Caco-2 (cell line): ENCODE results near the gene TPM1. TPM values are rescaled to one million over a fixed set of nuclear protein-coding genes. Genes with fewer than 3 reads are reported as not detected.

Experiments used
- BruUV-seq: library from RNA; stranded (reverse); fragments of 400-500 nt; replicated peaks from 2 replicates; lab custom pipeline; 2021; lab: Mats Ljungman, UMichigan
- CTCF ChIA-PET: fragments of 300-600 bp; sonication (Branson Sonifier 250); formaldehyde crosslinking; loops from one replicate; lab custom pipeline; 2022; ENCODE audit warnings: antibody characterized with exemption; lab: Charles Lee
- POLR2A ChIA-PET: fragments of 300-600 bp; sonication (Branson Sonifier 250); formaldehyde crosslinking; loops from one replicate; lab custom pipeline; 2022; ENCODE audit warnings: antibody characterized with exemption; lab: Charles Lee
- DNase-seq, 2 experiments: peaks; one replicate each; pipeline versions ENCODE4 v3.0.0 to v3.0.0-alpha.2; 2020 to 2022
- H3K27me3 ChIP-seq: replicated peaks from 2 replicates; pipeline ENCODE4 v1.6.0; 2011; ENCODE audit warnings: low read length; ENCODE audit not compliant: control insufficient read depth, insufficient read depth
- H3K36me3 ChIP-seq: 2 replicates; pipeline ENCODE4 v1.5.1; 2011; ENCODE audit warnings: low read length; ENCODE audit not compliant: control insufficient read depth, insufficient read depth
- H3K4me1 ChIP-seq: fragments of 250-450 bp; sonication (Bioruptor Pico); 2 replicates; pipeline ENCODE4 v1.5.1; 2020; ENCODE audit warnings: mild to moderate bottlenecking
- H3K4me3 ChIP-seq: 2 replicates; pipeline ENCODE4 v1.5.1; 2011; ENCODE audit warnings: low read depth, mild to moderate bottlenecking, control low read depth, low read length
- H3K9me3 ChIP-seq: fragments of 250-450 bp; sonication (Bioruptor Pico); 2 replicates; pipeline ENCODE4 v1.5.1; 2020; ENCODE audit warnings: mild to moderate bottlenecking, moderate library complexity
- H3K27ac Mint-ChIP-seq: one replicate; pipeline ENCODE4 v1.8.0; 2022; ENCODE audit warnings: mixed read lengths; ENCODE audit not compliant: unreplicated experiment
- H3K27me3 Mint-ChIP-seq: one replicate; pipeline ENCODE4 v1.8.0; 2022; ENCODE audit warnings: mixed read lengths; ENCODE audit not compliant: insufficient read depth, unreplicated experiment
- H3K36me3 Mint-ChIP-seq: one replicate; pipeline ENCODE4 v1.8.0; 2022; ENCODE audit warnings: mild to moderate bottlenecking, mixed read lengths; ENCODE audit not compliant: insufficient read depth, unreplicated experiment
- H3K4me1 Mint-ChIP-seq: one replicate; pipeline ENCODE4 v1.8.0; 2022; ENCODE audit warnings: low read depth, mixed read lengths; ENCODE audit not compliant: unreplicated experiment
- H3K4me3 Mint-ChIP-seq: one replicate; pipeline ENCODE4 v1.8.0; 2022; ENCODE audit warnings: mild to moderate bottlenecking, moderate library complexity, mixed read lengths; ENCODE audit not compliant: unreplicated experiment
- H3K9me3 Mint-ChIP-seq: one replicate; pipeline ENCODE4 v1.8.0; 2022; ENCODE audit warnings: mixed read lengths; ENCODE audit not compliant: unreplicated experiment
- intact Hi-C: fragments of 100-400 bp; cut with micrococcal nuclease; formaldehyde crosslinking; loops from one replicate; pipeline ENCODE4 v1.10.0; 2022; ENCODE audit not compliant: unreplicated experiment
- total RNA-seq: library from RNA; stranded (reverse); gene quantifications from 2 replicates; pipeline ENCODE4 v1.2.3, GENCODE V29; 2022
- TF ChIP-seq, protein P1 (sequence below), 2 experiments: fragments of 200-600 bp in 1 of 2; IDR thresholded peaks; 1 replicate in 1 of 2; 2 replicates in 1 of 2; pipeline versions ENCODE4 v1.5.1 to v1.8.0; 2011 to 2022; ENCODE audit warnings: antibody characterized with exemption in 1 of 2, control low read depth in 1 of 2, inconsistent platforms in 1 of 2, low read depth in 1 of 2, low read length in 1 of 2, mild to moderate bottlenecking in 1 of 2, moderate library complexity in 1 of 2; ENCODE audit not compliant: insufficient read depth in 1 of 2, severe bottlenecking in 1 of 2, unreplicated experiment in 1 of 2

The TPM1 gene
- total RNA-seq, 1 experiment from 2014 or later: 193 TPM

GRCh38 chr15:63086271-63086670 is 43.7 kb downstream of the TPM1 start:
- H3K4me1 Mint-ChIP-seq: peaks cover 26% of the 10 kb centered on the region
- peaks cover 5% of the 10 kb centered on the region for H3K36me3 Mint-ChIP-seq
- CTCF ChIA-PET: interaction anchor here (2.7 kb wide), 1 partner anchor 38 kb away, joined by 7 read pairs; no protein-coding TSS in a partner anchor

GRCh38 chr15:63086947-63087346 is 44.4 kb downstream of the TPM1 start:
- H3K4me1 ChIP-seq: peaks cover 15% of the 10 kb centered on the region
- H3K36me3 ChIP-seq: no peaks in the 10 kb centered on the region
- Mint-ChIP-seq H3K4me3 (no peak overlapping the region), H3K4me1 (peaks cover 20% of the 10 kb centered on the region), H3K27ac (no peak overlapping the region), H3K9me3 (no peaks in the 10 kb centered on the region), H3K36me3 (peaks cover 5% of the 10 kb centered on the region), H3K27me3 (no peaks in the 10 kb centered on the region)
- DNase-seq: no peak
- no peaks in the 10 kb centered on the region for H3K9me3 ChIP-seq
- intact Hi-C loops: no loop called here
- H3K4me3 ChIP-seq: no peak overlapping the region
- CTCF ChIA-PET: interaction anchor here (2.7 kb wide), 1 partner anchor 39 kb away, joined by 7 read pairs; no protein-coding TSS in a partner anchor
- POLR2A ChIA-PET: no interaction called here
- TF ChIP-seq, protein P1, sequence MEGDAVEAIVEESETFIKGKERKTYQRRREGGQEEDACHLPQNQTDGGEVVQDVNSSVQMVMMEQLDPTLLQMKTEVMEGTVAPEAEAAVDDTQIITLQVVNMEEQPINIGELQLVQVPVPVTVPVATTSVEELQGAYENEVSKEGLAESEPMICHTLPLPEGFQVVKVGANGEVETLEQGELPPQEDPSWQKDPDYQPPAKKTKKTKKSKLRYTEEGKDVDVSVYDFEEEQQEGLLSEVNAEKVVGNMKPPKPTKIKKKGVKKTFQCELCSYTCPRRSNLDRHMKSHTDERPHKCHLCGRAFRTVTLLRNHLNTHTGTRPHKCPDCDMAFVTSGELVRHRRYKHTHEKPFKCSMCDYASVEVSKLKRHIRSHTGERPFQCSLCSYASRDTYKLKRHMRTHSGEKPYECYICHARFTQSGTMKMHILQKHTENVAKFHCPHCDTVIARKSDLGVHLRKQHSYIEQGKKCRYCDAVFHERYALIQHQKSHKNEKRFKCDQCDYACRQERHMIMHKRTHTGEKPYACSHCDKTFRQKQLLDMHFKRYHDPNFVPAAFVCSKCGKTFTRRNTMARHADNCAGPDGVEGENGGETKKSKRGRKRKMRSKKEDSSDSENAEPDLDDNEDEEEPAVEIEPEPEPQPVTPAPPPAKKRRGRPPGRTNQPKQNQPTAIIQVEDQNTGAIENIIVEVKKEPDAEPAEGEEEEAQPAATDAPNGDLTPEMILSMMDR (IDR thresholded peaks at IDR 0.05; ENCODE audit: insufficient read depth in 1 of 2, low read depth in 1 of 2, low read length in 1 of 2, severe bottlenecking in 1 of 2, unreplicated experiment in 1 of 2): no peak
- BruUV-seq: no TSS peak
- no peaks in the 10 kb centered on the region for H3K27me3 ChIP-seq

More at GRCh38 chr15:63086271-63086670, 43.7 kb downstream of the TPM1 start:
- DNase-seq: no peak
- POLR2A ChIA-PET: no interaction called here
- no peak overlapping the region for H3K4me3 ChIP-seq
- no peaks in the 10 kb centered on the region for H3K27me3 Mint-ChIP-seq
- H3K4me1 ChIP-seq: peaks cover 21% of the 10 kb centered on the region
- intact Hi-C loops: no loop called here
- H3K27ac Mint-ChIP-seq: no peak overlapping the region
- H3K36me3 ChIP-seq: no peaks in the 10 kb centered on the region
- no peaks in the 10 kb centered on the region for H3K27me3 ChIP-seq
- H3K9me3 Mint-ChIP-seq: no peaks in the 10 kb centered on the region
- no TSS peak for BruUV-seq
- H3K4me3 Mint-ChIP-seq: no peak overlapping the region
- TF ChIP-seq, protein P1 (IDR thresholded peaks at IDR 0.05; ENCODE audit: insufficient read depth in 1 of 2, low read depth in 1 of 2, low read length in 1 of 2, severe bottlenecking in 1 of 2, unreplicated experiment in 1 of 2): no peak
- H3K9me3 ChIP-seq: no peaks in the 10 kb centered on the region

GRCh38 chr15:63088533-63089245 is 46.1 kb downstream of the TPM1 start:
- CTCF ChIA-PET: interaction anchor here (0.9 to 1.8 kb wide), 3 partner anchors 27 to 41 kb away, joined by 5 to 12 read pairs (median 11); no protein-coding TSS in a partner anchor
- intact Hi-C loops: no loop called here
- Mint-ChIP-seq H3K36me3 (peaks cover under 1% of the 10 kb centered on the region), H3K4me1 (peaks cover 14% of the 10 kb centered on the region), H3K27ac (no peak overlapping the region), H3K9me3 (no peaks in the 10 kb centered on the region), H3K27me3 (no peaks in the 10 kb centered on the region), H3K4me3 (no peak overlapping the region)
- Histone ChIP-seq H3K4me1 (peaks cover 5% of the 10 kb centered on the region; the same call in 1 of the 2 replicates), H3K27me3 (no peaks in the 10 kb centered on the region), H3K4me3 (no peak overlapping the region), H3K36me3 (no peaks in the 10 kb centered on the region), H3K9me3 (no peaks in the 10 kb centered on the region)
- DNase-seq: no peak
- POLR2A ChIA-PET: interaction anchor here (1.9 kb wide), 1 partner anchor 41 kb away, joined by 4 read pairs; no protein-coding TSS in a partner anchor
- no TSS peak for BruUV-seq
- TF ChIP-seq, protein P1 (IDR thresholded peaks at IDR 0.05; ENCODE audit: insufficient read depth in 1 of 2, low read depth in 1 of 2, low read length in 1 of 2, severe bottlenecking in 1 of 2, unreplicated experiment in 1 of 2): no peak
